GM18508 (cell line): ENCODE measurements around the gene ADCY6.

Source experiments
- ATAC-seq: cut with Tn5 transposase; IDR thresholded peaks from one replicate; pipeline ENCODE4 v1.9.1; 2021; ENCODE audit warnings: moderate number of reproducible peaks; ENCODE audit not compliant: insufficient read depth, unreplicated experiment

The ADCY6 gene

GRCh38 chr12:48816143-48816854 lies 27.4 kb upstream of the ADCY6 start:
- no peak for ATAC-seq

- ATAC-seq: no peak
These were observed 26.5 kb upstream of the ADCY6 start for GRCh38 chr12:48815126-48816110.

GRCh38 chr12:48814262-48815125 lies 25.6 kb upstream of the ADCY6 start:
- no peak for ATAC-seq

- ATAC-seq: no peak
These were observed 24.8 kb upstream of the ADCY6 start for GRCh38 chr12:48813465-48814261.

GRCh38 chr12:48812389-48812788 lies 23.5 kb upstream of the ADCY6 start:
- ATAC-seq: no peak

GRCh38 chr12:48811437-48812090 lies 22.7 kb upstream of the ADCY6 start:
- ATAC-seq: no peak

GRCh38 chr12:48810903-48811431 lies 22.1 kb upstream of the ADCY6 start:
- no peak for ATAC-seq

- ATAC-seq: no peak
These were observed 19.1 kb upstream of the ADCY6 start for GRCh38 chr12:48807981-48808380.

- no peak for ATAC-seq
These were observed 14.8 kb upstream of the ADCY6 start for GRCh38 chr12:48803675-48804074.

- no peak for ATAC-seq
These were observed 12.1 kb upstream of the ADCY6 start for GRCh38 chr12:48800971-48801370.

GRCh38 chr12:48800457-48800856 lies 11.6 kb upstream of the ADCY6 start:
- no peak for ATAC-seq

GRCh38 chr12:48796976-48797375 lies 8.1 kb upstream of the ADCY6 start:
- ATAC-seq: no peak

GRCh38 chr12:48795550-48796455 lies 6.9 kb upstream of the ADCY6 start:
- no peak for ATAC-seq

GRCh38 chr12:48794870-48795269 lies 6.0 kb upstream of the ADCY6 start:
- no peak for ATAC-seq

- no peak for ATAC-seq
These were observed 4.8 kb upstream of the ADCY6 start for GRCh38 chr12:48793696-48794095.

GRCh38 chr12:48789858-48790326 lies 1.0 kb upstream of the ADCY6 start:
- ATAC-seq: no peak

- no peak for ATAC-seq
These were observed 400 bp downstream of the ADCY6 start for GRCh38 chr12:48788524-48788853.
